KG1 (cell line): ENCODE results near the gene KMT5B.
"Not testable (repeated sequence)": the region's sequence is repeated elsewhere in the genome, so short reads cannot be mapped to it uniquely, and the experiment has no call there.

Experiments
- DNase-seq: peaks from one replicate; lab custom pipeline; 2025; lab: John Stamatoyannopoulos, UW

KMT5B gene

DNA sequence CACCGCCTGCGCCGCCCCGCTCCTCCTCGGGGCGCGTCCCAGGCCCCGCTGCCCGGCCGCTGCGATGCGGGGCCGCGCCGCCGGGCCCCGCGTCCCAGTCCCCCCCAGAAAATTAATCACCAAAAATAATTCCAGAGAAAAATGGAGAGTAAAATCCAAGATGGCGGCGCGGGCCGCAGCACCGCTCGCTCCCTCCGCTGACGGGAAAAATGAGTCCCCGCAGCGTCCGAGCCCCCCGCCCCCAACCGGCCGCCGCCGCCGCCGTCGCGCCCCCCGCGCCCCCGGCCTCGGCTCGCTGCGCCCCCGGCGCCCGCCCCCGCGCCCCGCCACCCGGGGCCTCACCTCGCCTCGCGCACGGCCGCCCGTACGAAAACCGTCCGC, at the start of gene KMT5B:
TSS of gene KMT5B (minus strand) at position 162 of the 381 bp plus-strand sequence. CDS start 23,220 bp downstream, outside the sequence.
- DNase-seq = peak; percentile 45

DNA sequence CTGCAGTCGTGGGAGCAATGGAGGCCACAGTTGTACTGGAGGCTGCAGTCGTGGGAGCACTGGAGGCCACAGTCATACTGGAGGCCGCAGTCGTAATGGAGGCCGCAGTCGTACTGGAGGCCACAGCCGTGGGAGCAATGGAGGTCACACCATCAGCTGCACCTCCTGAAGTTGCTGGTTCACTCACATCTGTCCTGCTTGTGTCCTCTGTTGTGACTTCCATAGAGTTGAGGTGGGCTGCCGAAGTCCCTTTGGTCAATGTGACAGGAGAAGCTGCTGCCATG, 49.4 kb upstream of the KMT5B start:
- no peak for DNase-seq

DNA sequence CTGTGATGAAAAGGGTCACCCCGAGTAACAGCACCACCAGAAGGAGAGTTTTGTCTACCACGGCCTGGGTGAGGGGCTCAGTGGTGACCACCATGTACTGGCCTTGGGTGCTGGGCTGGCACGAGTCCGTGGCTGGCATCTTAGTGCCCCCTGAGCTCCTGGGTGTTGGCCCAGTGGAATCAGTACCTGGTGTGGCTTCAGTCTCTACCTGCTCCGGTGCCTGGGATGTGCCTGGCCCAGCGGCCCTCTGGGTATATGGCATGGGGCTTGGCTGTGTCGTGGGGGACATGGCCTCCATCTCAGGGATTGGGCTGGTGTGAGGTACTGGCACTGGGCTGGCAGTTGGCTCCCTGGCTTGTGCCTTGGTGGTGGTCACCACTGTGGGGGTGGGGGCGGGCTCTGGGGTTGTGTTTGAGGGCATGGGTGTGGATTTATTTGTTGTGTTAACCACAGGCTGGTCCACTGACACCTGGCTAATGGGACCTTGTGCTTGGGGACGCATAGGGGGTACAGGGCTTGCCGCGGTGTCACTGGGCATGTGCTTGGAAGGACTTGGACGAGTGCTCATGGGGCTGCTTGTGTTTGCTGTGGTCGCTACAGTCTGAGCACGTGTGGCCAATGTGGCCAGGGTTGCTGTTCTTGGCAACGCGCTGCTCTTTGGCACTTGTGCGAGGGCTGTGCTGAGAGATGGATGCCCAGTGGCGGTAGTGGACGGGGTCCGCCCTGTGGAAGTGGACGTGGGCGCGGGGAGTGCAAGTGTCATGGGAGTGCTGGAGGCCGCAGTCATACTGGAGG, 48.9 kb upstream of the KMT5B start:
- DNase-seq = no peak

DNA sequence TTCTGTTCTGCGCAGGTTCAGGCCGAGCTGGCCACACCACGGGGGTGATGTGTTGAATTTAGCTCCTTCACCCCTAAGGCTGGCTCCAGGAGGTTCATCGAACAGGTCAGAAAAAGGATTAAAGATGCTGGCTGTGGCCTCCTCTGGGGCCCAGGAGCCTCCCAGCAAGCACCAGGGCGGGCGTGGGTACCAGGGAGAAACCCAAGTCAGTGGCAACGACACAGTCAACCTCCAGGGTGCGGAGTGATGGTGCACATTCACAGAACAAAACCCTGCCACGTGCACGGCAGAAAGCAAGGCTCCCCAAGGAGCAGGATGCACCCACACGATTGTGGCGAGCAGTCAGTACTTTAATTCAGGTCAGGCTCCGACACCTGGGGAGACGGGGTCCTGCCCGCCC, 47.9 kb upstream of the KMT5B start:
- no peak for DNase-seq

DNA sequence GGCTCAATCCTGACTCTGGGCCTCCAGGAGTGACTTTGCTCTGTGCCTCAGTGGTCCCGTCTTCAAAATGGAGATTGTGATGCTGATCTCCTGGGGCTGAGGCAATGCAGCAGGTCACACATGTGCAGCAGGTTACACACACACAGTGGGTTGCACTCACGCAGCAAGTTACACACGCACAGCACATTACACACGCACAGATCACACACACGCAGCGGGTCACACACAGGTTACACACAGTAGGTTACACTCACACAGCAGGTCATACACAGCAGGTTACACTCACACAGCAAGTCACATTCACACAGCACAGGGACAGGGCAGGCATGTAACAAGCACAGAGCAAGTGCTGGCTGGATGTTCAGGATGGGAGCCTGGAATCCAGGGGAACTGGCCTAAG, 47.4 kb upstream of the KMT5B start:
- DNase-seq = no peak

DNA sequence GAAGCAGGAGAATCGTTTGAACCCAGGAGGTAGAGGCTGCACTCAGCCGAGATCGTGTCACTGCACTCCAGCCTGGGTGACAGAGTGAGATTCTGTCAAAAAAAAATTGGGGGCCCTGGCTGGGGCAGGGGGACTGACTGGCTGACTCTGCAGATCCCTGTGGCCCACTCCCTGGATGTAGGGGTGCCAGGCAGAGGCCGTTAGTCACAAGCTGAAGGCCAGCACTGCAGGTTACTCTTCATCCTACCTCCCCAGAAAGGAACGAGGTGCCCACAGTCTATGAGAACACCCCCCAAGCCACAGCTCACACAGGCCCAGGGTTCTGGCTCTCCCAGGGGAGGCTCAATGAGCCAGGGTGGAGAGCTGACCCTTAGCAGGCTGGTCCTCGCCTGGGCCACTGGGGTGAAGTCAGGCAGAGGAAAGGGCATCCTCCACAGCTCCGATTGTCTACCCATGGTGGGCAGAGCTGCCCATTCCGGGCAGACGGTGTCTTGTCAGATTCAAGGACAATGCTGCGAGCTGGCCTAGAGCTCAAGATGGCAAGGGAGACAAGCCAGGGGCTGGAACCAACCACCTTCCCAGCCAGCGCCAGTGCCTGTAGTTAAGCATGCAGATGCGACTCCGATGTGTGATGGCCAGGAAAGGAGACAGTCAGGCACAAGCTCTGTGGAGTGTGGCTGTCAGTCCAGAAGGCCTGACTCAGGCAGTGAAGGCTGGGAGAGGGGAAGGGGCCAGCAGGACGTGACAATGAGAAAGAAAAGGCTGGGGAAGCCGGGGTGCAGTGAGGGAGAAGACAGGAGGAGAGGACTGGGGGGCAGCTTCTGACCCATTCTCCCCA, 46.2 kb upstream of the KMT5B start:
- no peak for DNase-seq

DNA sequence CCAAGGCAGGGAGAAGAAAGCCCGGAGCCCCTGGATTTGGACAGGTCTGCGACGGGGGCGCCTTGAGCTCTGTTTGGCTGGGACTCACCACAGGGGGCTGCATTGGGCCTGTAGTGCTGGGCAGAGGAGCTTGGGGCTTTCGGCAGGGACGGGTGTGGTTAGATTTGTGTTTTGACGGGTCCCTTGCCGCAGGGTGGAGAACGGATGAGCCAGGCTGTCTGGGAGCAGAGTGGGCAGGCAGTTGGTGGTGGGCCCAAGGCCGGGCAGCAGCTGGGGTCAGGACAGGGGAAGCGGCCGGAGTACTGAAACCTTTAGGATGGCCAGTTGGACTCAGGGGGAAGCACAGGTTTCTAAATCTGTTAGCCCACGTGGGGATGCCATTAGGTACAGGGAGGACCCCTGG, 45.3 kb upstream of the KMT5B start:
- no peak for DNase-seq

DNA sequence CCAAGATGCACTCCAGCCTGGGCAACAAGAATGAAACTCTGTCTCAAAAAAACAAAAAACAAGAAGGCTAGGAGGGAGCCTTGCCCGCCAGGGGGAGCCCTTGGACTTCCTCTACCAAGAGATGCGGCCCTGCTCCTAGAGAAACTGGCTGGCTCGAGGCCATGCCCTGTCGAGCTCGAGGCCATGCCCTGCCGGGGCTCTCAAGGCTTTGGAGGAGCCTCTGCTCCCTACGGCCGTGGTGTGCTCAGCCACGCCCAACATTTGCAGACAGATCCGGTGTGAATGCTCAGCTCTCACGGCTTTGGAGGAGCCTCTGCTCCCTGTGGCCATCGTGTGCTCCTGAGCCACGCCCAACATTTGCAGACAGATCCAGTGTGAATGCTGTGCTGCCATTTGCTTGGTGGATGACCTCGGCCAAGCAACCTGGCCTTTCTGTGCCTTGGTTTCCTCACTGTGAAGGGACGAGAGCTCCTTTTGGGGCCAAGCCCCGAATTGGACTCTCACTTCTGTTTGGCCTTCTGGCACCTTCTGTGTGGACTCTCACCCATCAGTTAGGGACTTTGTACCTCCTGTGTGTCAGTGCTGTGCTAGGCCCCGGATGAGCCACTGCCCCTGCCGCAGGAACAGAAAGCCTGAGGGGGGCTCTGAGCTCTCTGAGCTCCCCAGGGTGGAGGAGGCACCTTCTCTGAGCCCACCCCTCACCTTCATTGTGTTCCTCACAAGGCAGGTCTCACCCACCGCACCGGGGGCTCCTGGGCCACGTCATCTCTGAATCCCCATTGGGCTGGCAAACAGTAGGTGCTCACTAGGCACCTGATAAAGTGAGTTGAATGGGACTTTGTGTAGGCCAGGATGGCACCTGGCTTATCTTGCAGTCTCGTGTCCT, 44.6 kb upstream of the KMT5B start:
- DNase-seq = peak; percentile 92

DNA sequence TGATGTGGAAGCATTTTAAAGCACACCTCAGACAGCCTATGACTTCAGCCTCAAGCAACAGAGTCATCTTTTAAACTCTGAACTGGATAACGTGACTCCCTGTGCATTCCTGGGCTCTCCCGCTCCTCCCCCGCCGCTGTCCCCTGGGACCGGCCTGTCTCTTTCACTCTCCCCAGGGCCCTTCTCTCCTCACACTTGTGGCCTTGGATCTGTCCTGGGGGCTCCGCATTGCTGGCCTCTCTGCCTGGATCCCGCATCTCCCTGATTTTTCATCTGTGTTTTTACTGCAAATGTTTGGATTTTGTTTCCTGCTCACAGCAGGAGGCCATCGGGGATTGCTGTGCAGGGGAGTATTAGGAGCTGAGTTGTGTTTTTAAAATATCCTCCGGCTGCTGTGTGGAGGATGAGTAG, 43.2 kb upstream of the KMT5B start:
- no peak for DNase-seq

DNA sequence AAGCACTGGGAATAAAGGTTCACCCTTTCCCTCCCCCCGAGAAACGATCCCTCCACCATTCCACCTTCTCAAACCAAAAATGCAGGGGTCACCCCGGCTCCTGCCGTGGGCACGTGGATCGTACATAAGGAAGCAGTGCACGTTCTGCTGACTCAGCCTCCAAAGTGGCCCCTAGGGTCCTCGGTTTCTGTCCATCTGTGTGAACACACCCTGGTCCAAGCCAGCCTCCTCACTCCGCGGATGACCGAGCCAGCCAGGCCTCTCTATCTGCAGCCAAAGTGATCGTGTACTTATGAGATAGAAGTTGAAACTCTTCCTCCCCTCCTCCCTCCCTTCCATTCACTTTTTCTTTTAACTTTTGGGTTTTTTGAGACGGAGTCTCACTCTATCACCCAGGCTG, 42.4 kb upstream of the KMT5B start:
- DNase-seq = no peak

DNA sequence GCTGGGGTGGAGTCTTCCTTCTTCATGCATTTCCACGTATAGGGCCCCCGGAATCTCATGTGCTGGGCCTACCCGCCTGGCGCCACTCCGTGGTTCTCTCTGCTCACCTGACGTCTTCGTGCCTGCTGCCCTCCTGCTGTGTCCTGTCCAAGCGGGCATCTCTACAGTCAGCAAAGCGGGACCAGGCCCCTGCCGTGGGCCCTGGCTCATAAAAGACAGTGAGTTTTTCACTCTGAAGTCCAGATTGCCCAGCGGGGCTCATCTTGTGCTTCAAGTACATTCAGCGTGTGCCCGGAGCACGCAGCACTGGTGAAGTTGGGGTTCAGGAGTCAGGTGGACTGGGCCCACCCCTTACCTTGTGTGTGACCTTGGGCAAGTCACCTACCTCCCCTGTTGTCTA, 41.3 kb upstream of the KMT5B start:
- no peak for DNase-seq

DNA sequence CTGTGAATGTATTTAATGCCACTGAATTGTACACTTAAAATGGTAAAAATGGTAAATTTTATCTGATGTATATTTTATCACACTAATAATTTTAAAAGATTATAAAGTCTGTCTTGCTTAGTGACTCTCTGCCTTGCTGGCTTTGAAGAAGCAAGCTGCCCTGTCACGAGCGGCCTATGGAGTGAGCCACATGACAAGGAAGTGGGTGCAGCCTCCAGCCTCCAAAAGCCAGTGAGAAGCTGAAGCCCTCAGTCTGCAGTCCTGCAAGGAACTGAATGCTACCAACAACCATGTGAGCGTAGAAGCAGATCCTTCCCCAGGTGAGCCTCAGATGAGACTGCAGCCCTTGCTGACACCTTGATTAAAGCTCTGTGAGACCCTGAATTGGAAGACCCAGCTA, 38.7 kb upstream of the KMT5B start:
- DNase-seq = no peak

DNA sequence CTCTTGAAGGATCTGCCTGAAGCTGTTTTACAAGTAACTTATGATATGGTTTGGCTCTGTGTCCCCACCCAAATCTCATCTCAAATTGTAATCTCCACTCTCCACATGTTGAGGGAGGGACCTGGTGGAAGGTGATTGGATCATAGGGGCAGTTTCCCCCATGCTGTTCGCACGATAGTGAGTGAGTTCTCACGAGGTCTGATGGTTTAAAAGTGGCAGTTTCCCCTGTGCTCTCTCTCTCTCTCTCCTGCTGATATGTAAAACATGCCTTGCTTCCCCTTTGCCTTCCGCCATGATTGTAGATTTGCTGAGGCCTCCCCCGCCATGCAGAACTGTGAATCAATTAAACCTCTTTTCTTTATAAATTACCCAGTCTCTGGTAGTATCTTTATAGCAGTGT, 31.8 kb upstream of the KMT5B start:
- DNase-seq = not testable (repeated sequence)

DNA sequence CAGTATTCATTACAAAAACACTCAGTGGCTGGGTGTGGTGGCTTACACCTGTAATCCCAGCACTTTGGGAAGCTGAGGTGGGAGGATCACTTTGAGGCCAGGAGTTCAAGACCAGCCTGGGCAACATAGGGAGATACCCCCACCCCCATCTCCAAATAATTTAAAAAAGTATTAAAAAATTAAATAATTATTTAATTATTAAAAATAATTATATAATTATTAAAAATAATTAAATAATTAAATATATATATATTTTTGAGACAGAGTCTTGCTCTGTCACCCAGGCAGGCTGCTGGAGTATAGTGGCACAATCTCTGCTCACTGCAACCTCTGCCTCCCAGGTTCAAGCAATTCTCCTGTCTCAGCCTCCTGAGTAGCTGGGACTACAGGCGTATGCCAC, 30.8 kb upstream of the KMT5B start:
- not testable (repeated sequence) for DNase-seq

DNA sequence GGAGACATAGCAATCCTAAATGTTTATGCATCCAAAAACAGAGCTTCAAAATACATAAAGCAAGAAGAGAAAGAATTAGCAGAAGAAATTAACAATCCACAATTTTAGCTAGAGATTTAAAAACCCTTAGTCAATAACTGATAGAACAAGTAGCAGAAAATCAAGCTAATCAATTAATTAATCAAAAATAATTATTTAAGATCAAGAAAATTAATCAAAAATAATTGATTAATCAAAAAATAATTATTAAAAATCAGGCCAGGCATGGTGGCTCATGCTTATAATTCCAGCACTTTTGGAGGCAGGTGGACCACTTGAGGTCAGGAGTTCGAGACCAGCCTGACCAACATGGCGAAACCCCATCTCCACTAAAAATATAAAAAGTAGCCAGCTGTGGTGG, 29.5 kb upstream of the KMT5B start:
- DNase-seq = no peak

DNA sequence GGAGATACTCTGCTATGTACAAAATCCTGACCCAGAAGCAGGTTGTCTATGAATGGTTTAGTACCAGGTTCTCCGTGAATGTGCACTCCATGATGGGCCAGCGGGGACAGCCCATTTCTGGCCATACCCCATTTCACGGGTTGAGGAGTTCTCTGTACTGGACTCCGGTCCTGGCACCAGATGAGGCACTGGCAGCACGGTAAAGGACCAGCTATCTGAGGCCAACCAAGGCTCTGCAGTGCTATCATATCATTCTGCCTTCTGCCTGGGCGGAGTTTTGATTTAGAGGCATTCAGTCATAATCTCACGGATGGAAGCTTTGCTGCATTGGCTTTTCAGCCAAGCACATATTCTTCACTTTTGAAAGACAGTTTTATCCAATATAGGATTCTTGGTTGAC, 18.5 kb upstream of the KMT5B start:
- no peak for DNase-seq

DNA sequence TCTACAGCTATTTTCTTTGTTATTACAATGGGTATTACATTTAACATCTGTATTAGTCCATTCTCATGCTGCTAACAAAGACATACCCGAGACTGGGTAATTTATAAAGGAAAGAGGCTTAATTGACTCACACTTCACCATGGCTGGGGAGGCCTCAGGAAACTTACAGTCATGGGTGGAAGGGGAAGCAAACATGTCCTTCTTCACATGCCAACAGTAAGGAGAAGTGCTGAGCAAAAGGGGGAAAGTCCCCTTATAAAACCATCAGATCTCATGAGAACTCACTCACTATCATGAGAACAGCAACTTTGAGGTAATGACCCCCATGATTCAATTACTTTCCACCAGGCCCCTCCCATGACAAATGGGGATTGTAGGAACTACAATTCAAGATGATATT, 16.5 kb upstream of the KMT5B start:
- DNase-seq = no peak

DNA sequence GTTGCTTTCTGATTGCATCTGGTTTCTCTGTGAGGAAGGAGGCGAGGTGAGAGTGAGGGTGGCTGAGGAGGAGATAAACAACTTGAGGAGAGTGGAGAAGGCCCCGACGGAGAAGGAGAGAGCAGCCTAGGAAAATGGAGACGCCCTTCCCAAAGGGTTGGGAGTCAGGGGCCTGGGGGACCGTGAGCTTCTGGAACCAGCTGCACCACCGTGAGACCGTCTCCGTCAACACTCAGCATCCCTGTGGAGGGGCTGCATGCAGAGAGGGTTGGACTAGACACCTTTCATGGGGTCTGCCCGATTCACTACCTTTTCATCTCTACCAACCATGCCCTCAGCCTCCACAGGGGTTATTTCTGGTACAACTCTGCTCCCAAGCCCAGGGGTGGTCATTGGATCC, 13.3 kb upstream of the KMT5B start:
- DNase-seq = no peak

DNA sequence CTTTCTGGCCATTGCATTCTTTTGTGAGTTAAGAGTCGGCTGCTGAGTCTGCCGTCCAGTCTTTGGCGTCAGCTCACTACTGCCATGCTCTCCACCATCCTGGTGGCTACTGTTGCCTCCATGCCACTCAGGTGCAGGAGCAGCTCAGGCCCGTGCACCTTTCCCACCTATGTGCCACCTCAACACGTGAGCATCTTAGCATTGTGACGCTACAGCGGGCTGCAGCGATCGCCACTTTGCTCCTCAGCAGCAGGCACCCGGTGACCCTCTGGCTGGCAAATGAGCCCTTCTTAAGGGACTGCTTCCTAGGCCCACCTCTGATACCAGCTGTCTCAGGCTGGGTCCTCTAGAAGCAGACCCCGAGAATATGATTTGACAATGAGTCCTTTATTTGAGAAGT, 11.5 kb upstream of the KMT5B start:
- DNase-seq = no peak

DNA sequence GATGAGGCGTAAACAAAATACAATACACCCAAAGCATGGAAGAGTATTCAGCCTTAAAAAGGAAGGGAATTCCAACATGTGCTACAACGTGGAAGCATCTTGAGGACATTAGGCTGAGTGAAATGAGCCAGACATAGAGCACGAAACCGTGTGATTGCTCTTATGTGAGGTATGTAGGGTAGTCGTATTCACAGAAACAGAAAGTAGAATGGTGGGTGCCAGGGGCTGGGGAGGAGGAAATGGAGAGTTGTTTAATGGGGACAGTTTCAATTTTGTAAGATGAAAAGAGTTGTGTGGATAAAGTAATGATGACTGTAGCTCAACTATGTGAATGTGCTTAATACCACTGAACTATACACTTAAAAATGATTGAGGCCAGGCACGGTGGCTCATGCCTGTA, 10.2 kb upstream of the KMT5B start:
- no peak for DNase-seq

DNA sequence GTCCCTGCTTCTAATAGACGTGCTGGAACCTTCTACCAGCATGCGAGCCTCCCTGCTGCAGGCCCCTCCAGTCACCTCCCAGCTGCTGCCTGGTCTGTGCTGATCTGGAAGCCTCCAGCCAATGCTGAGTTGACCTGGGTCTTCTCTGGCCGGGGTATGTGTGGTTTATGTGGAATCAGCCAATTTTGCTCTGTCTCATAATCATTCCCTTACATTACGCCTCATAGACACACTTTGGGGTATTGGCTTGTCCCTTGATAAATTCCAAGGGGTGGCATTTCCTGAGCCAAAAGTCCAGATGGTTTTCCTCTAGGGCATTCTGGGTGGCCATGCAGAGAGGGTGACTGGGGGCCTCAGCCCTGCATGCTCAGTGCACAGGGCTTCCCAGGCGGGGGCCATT, 8.3 kb upstream of the KMT5B start:
- no peak for DNase-seq

DNA sequence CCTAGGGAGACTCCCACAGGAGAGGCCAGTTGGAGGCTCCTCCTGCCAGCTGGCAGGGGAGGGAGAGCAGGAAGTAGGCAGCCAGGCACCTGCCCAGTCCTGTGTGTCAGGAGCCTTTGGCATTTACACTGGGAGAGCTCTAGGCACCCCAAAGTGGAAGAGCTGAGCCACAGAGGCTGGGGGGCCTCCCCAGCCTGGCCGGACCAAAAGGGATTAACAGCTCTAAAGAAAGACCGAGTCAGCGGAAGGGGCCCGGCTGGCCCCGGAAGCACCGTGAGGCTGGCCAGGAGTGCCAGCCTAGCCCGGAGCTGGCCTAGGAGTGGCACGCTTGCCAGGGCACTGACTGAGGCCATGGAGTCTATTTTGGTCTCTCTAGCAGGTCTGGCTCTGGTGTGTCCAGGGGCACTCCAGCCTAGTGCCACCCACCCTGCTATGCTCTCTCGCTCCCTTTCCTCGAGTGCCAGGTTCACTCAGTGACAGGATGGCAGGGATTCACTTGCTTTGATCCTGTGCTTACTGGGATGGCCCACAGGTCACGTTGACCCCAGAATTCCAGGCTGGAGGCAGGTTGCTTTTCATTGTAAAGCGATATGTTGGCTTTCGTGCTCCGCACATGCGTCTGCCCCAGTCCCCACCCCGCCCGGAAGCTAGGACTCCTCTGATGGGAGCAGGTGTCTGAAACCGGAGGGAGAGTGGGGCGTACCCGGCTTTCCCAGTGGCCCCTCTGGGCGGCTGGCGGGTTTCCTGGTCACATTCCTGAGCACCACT, 3.3 kb upstream of the KMT5B start:
- DNase-seq = no peak
